HG02884 (cell line): ENCODE results near the gene MFAP5.

ENCODE experiments used
- ATAC-seq: cut with Tn5 transposase; IDR thresholded peaks from one replicate; pipeline ENCODE4 v1.9.1; 2021; ENCODE audit warnings: mild to moderate bottlenecking, moderate library complexity; ENCODE audit not compliant: unreplicated experiment

The MFAP5 gene

DNA sequence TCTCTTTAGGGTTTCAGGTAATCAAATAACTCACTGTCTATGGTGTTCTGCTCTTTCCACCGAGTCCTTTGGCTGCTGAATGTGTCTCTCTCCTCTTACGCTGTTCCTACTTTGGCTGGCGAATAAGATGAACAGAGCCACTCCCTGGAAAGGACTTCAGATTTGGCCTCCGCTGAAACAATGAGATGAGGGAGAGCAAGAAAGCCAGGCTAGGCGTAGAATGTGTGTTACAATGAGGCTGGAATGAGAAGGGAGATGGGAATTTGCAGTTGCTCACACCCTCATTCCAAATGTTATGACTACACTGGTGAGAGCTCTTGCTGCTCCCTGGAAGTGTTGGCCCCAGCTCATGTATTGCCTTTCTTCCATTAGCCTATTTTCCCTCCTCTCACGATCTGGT lies at the start of gene MFAP5:
Gene MFAP5 (minus strand): TSS at position 234 of the 400 bp plus-strand sequence. CDS start 722 bp downstream, outside the sequence.
- no peak for ATAC-seq

GRCh38 chr12:8709124-8709830 lies 46.7 kb upstream of the MFAP5 start:
- ATAC-seq: no peak

DNA sequence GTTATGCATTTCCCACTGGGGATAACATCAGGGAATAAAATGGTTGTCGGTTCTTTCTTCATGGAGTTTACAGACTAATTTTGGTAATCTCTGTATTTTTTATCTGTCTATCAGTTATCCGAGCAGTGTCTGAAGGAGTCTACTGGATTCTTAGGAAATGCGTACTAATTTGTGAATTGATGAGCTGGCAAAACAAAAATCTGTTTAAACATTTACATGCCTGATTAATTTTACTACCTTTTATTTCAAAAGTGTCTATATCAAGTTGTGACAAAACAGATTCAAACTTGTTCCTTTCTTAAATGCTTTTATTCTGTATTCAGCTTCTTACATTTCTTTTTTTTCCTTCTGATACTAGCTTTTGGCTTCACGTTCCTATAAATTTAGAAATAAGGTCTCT lies 39.5 kb upstream of the MFAP5 start:
- ATAC-seq: no peak

DNA sequence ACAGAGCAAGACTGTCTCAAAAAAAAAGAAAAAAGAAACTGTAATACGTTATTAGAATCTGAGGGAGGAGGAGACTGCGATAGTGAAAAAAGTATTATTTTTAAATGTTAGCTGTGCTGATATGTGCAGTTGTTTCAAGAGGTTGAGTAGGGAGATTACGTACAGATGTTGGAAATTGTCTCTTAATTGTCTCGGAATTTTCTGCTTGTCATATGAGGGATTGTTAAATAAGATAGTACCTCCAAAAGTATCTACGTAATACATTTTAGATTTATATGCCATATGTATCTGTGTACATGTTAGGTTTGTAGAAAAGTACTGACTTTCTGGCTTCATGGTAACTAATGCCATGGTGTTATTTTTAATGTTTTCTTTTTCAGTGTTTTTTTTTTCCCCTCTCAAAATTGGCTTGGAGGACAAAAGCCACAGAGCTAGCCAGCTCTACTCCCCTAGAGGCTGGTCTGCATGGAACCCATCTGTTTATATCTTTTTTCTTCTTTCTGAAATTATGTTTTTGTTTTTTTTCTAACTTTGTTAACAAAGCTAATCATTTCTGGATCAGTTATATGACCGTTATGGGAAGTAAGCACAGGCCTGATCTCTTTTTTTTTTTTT lies 38.5 kb upstream of the MFAP5 start:
- ATAC-seq: no peak

DNA sequence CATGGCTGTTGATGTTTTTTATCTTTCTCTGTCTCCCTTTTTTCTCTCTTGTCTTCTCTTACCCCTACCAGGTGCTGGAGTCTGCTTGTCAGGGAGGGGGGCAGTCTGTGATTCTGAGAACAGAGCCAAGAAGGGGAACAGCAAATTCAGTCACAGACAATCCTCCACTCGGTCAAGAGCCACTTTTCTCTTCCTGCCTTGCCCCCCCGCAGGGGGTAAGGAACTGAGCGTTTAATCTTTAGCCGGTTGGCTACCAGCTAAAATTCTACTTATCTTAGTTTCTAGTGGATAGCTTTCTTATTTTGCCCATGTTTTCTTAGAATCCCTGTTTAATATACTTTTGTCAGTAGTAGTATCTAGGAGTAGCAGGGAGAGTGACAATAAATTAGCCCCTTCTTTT lies 37.1 kb upstream of the MFAP5 start:
- no peak for ATAC-seq

- ATAC-seq: no peak
These were observed 36.3 kb upstream of the MFAP5 start for GRCh38 chr12:8698879-8699278.

- ATAC-seq: peak; percentile 27
These were observed 35.7 kb upstream of the MFAP5 start for GRCh38 chr12:8698132-8698851.

DNA sequence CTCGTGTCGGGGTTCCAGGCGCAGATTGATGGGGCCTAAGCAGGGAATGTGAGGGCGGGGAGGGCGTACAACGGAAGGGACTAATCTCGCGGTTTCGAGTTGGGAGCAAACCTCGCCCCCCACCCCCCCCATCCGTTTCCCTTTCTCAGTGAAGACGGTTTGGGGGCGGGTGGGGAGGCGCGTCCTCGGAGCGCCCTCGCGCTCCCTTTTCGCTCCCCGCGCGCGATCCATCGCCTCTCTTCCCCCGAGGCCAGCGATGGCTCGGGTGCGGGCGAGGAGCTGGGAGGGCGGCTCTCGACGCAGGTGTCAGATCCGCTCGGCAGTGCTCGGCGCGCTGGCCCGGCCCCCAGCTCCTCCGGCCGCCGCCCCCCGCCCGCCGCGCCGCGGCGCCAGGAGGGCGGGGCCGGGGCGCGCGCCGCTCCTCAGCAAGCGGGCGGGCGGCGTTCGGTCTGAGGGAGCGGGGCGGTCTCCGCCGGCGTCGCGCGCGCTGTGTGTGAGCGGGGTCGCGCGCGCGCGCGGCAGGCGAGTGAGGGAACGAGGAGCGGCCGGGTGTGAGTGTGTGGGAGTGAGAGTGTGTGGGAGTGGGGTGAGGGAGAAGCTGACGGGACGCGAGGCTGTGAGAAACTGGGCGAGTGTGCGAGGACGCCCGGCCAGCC lies 35.0 kb upstream of the MFAP5 start, which contains the start of gene RIMKLB:
Gene RIMKLB (plus strand): TSS at position 516 of the 656 bp plus-strand sequence. CDS start 15,876 bp downstream, outside the sequence.
- ATAC-seq: peak; percentile 75

DNA sequence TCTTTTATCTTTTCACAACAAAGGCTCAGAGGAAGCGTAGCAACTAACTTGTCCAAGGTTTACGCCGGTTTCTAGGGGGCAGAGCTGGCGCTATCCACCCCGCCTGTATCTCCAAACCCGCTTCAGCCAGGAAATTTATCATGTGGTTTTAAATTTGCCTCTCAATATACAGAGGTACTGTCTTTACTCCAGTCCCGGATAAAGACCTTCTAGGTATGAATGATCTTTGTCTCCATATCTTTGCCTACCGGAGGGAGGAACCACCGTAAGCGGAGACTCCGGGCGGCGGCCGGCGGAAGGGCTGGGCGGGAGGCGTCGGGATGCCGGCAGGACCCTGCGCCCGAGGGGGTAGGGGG lies 34.5 kb upstream of the MFAP5 start:
- ATAC-seq: peak; percentile 9

DNA sequence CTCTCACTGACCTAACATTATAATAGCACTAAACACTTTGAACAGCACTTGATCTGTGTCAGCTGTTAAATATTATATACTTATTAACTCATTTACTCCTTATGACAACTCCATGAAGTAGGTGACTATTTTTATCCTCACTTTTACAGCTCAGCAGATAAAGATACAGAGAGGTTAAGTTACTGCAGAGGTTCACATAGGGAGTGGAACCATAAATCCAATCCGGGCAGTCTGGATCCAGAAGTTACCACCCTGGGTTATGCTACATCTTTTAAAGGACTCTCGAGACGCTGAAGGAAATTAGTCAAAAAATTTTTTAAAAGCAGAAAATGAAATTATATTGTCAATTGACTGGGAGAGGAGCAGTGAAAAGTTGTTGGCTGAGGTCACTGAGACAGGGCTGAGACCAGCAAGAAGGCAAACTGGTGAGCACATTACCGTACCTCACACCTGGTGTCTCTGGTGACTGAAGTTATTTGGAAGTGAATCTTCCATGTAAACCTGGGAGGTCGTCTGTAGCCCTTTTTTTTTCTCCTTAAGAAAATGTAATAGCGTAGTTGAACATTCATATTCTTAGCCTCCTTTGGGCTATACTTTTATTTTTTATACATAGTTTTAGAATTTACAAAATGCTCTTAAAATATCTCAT lies 33.9 kb upstream of the MFAP5 start:
- ATAC-seq: no peak

DNA sequence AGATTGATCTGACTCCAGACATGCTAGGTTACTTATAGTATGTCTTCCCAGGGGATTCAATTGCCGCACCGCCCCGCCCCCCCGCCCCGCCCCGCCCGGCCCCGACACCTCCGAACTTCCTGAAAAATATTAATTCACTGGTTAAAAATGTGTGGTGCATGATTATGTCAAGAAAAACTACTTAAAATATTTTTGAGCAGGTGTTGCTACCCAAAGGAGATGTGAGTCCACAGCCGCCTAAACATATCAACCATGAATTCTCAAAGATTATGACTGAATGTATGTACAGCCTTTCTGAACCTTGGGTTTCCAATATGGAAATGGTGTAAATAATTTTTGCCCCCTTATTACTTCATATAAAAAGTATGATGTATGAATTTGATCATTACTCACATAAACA lies 32.5 kb upstream of the MFAP5 start:
- no peak for ATAC-seq

DNA sequence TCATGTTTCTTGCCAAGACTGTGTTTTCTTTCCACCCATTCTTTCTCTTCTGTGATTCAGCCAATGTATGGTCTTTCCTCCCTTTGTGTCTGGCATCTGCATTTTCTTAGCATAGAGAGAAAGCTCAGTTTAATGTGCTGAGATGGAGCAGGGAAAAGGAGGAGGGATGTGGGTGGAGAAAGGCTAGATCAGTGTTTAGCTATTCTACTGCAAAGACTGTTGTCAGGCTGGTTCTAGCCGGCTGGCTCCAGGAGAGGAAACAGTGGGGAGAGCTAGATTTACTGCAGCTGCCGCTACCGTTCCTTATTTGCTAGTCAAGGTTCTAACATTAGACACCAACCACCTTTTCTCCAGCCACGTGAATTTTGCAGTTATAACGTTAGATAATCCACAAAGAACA lies 29.9 kb upstream of the MFAP5 start:
- no peak for ATAC-seq

GRCh38 chr12:8689681-8690080 lies 27.1 kb upstream of the MFAP5 start:
- no peak for ATAC-seq

DNA sequence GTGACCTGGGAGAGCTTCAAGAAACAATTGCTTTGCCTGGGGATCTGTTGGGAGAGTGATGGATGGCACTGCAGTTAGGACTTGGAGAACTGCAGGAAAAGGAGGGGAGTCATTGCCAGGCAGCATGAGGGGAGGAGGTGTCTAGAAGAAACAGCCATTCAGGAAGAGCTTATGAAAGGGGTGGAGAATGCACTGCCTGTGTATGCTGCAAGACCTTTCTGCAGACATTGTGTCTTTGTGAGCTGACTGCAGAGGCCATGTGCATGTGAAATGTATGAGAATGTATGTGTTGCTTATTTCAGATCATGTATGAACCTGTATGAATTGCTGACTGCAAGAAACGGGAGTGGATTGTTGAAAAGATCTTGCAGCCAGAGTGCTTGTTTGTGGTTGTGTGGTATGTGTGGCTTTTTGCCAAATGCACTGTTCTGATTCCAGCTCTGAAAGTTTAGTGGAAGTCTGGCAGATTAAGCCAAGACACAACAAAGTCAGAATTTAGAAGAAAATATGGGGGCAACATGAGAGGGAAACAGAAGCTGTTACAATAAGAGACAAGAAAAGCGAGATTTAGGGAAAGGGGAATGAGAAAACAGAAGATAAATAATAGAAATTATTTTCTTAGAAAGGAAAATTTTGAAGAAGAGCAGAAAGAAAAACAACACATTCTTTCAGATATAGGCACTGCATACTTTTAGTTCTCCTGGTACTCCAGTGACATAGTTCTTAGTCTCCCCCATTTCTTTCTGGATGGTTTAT lies 25.4 kb upstream of the MFAP5 start:
- no peak for ATAC-seq

GRCh38 chr12:8685051-8685450 lies 22.4 kb upstream of the MFAP5 start:
- no peak for ATAC-seq

DNA sequence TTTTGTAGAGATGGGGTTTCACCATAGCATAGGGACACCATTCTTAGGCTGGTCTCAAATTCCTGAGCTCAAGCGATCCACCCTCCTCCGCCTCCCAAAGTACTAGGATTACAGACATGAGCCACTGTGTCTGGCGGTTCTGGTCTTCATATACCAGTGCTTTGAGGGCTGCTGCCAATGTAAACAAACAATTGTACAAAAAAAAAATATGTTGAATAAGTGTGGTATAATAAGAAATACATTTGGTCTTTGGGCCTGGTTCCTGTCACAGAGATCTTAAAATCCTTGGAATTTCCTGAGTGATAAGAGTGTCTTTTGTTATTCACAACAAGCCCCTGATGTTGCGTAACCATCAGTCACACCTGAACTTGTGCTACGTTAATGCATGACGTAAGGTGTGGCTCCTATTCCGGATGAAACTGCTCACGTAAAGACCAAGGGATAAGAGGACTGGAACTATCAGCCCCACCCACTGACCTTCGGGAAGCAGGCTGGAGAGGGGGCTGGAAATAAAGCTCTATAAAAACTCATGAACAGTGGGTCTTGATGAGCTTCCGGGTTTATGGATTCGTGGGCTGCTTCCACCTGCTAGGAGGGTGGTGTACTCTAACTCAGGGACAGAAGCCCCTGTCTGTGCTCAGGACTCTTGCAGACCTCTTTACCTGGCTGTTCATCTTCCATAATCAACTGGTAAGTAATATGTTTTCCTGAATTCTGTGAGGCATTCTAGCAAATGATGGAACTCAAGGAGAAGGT lies 18.7 kb upstream of the MFAP5 start:
- no peak for ATAC-seq

DNA sequence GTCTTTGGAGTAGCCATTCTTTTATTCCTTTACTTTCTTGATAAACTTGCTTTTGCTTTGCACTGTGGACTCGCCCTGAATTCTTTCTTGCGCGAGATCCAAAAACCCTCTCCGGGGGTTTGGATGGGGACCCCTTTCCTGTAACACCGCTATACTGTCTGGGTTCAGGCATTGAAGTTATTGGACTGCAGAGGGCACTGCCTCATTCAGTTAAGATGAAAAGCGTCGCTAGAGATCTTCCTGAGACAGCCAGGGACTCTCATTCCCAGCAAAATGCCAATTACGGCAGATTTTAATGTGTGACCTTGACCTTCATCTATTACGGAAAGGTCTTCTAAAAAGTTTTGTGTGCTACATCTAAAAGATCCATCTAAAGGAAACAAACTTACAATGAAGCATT lies 17.9 kb upstream of the MFAP5 start:
- no peak for ATAC-seq

DNA sequence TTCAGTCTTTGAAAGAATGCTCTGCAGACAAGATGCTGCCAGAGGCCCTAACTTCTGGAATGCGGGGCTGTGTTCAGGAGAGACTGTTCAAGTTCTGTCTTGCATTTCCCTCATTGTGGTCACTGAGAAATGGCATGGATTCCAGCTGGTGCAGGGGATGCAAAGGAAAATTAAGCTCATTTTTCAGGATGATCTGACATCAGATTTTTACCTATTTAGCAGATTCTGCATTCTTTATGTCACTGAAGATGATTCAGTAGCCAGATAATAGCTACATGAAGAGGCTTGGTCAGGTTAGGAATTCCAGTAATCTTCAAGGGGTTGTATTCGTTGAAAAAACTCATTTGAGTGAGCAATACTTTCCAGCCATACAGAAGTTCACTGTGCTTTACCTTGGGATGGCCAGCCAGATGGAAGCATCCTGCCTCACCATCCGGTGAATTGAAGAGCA lies 16.1 kb upstream of the MFAP5 start:
- ATAC-seq: no peak

DNA sequence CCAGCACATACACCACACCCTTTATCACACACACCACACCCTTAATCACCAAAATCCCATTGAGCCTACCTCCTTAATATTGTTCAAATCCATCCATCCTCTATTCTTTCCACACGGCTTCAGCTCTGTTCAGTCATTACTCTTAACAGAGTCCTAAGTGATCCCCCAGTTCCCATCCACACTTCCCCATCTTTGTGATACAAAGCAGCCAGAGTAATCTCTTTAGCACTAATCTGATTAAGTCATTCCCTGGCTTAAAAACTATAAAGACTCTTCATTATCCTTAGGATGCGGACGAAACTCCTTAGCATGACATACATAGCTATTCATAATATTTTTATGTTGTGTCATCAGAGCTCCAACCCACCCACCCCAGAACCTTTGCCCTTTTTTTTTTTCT lies 14.7 kb upstream of the MFAP5 start:
- ATAC-seq: no peak

DNA sequence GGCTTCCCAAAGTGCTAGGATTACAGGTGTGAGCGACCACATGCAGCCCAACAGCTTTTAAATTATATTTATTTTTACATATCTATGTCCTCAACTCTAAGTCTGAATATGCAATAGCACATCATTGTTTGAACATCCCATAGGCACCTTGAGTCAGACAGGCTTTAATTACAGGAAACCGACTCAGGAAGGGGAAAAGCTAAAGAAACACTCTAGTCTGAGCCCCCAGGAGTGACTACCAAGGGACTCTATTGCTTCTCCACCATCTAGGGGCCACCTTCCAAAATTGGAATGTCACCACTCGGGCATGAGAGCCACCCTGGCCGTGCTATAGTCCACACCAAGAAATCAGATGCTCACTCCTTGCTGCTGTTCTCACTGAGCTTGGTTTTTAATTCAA lies 14.0 kb upstream of the MFAP5 start:
- no peak for ATAC-seq
